H9 (cell line): ENCODE measurements around the gene PMM2. TPM values are rescaled to one million over a fixed set of nuclear protein-coding genes. Genes with fewer than 3 reads are reported as not detected.
"Not testable (repeated sequence)": the region's sequence is repeated elsewhere in the genome, so short reads cannot be mapped to it uniquely, and the experiment has no call there.

Experiments used
- DNase-seq: peaks from one replicate; pipeline ENCODE4 v3.0.0-alpha.2; 2017
- H2AFZ ChIP-seq: one replicate; pipeline ENCODE4 v1.6.1; 2013; ENCODE audit warnings: mild to moderate bottlenecking, low read length, control low read depth, moderate library complexity
- H2AK5ac ChIP-seq: 2 replicates; pipeline ENCODE4 v1.6.1; 2013; ENCODE audit warnings: low read length, control low read depth, mixed read lengths; ENCODE audit not compliant: insufficient read length
- H2BK120ac ChIP-seq: one replicate; pipeline ENCODE4 v1.6.1; 2013; ENCODE audit warnings: low read depth, mild to moderate bottlenecking, low read length, control low read depth, inconsistent platforms; ENCODE audit not compliant: poor library complexity, severe bottlenecking
- H2BK12ac ChIP-seq: 2 replicates; pipeline ENCODE4 v1.6.1; 2013; ENCODE audit warnings: low read length, control low read depth, mixed read lengths, low read depth; ENCODE audit not compliant: insufficient read length
- H2BK15ac ChIP-seq: 2 replicates; pipeline ENCODE4 v1.6.1; 2013; ENCODE audit warnings: low read depth, low read length, control low read depth
- H2BK20ac ChIP-seq: one replicate; pipeline ENCODE4 v1.6.1; 2013; ENCODE audit warnings: low read depth, mild to moderate bottlenecking, low read length, control low read depth, inconsistent platforms; ENCODE audit not compliant: poor library complexity, severe bottlenecking
- H2BK5ac ChIP-seq: 2 replicates; pipeline ENCODE4 v1.6.1; 2013; ENCODE audit warnings: low read length, control low read depth, mixed read lengths; ENCODE audit not compliant: insufficient read length
- H3K14ac ChIP-seq: 2 replicates; pipeline ENCODE4 v1.6.1; 2013; ENCODE audit warnings: low read length, control low read depth; ENCODE audit not compliant: insufficient read depth
- H3K18ac ChIP-seq: 2 replicates; pipeline ENCODE4 v1.6.1; 2013; ENCODE audit warnings: low read depth, mild to moderate bottlenecking, mixed read lengths, low read length, control low read depth; ENCODE audit not compliant: insufficient read length
- H3K23ac ChIP-seq: 2 replicates; pipeline ENCODE4 v1.6.1; 2013; ENCODE audit warnings: low read length, control low read depth, mixed read lengths, low read depth; ENCODE audit not compliant: insufficient read length
- H3K23me2 ChIP-seq: 2 replicates; pipeline ENCODE4 v1.6.1; 2013; ENCODE audit warnings: low read depth, mild to moderate bottlenecking, mixed read lengths, low read length, control low read depth; ENCODE audit not compliant: insufficient read length, poor library complexity, severe bottlenecking
- H3K27ac ChIP-seq: 2 replicates; pipeline ENCODE4 v1.5.1; 2013; ENCODE audit warnings: low read length, control low read depth, mixed read lengths, low read depth; ENCODE audit not compliant: insufficient read length
- H3K27me3 ChIP-seq: 2 replicates; pipeline ENCODE4 v1.6.1; 2013; ENCODE audit warnings: low read length, control low read depth, inconsistent platforms; ENCODE audit not compliant: insufficient read depth
- H3K4ac ChIP-seq: 2 replicates; pipeline ENCODE4 v1.6.1; 2013; ENCODE audit warnings: low read depth, mild to moderate bottlenecking, control low read depth, inconsistent platforms, low read length, moderate library complexity
- H3K4me1 ChIP-seq: 2 replicates; pipeline ENCODE4 v1.6.1; 2013; ENCODE audit warnings: low read length, control low read depth, inconsistent platforms; ENCODE audit not compliant: insufficient read depth
- H3K4me2 ChIP-seq: 2 replicates; pipeline ENCODE4 v1.6.1; 2013; ENCODE audit warnings: low read length, control low read depth, mixed read lengths; ENCODE audit not compliant: insufficient read length, insufficient read depth
- H3K56ac ChIP-seq: 2 replicates; pipeline ENCODE4 v1.6.1; 2013; ENCODE audit warnings: low read depth, mild to moderate bottlenecking, mixed read lengths, low read length, control low read depth; ENCODE audit not compliant: insufficient read length
- H3K79me1 ChIP-seq: 2 replicates; pipeline ENCODE4 v1.6.1; 2013; ENCODE audit warnings: low read depth, mild to moderate bottlenecking, moderate library complexity, low read length, control low read depth, inconsistent platforms; ENCODE audit not compliant: insufficient read depth, poor library complexity, severe bottlenecking
- H3K79me2 ChIP-seq: 2 replicates; pipeline ENCODE4 v1.6.1; 2013; ENCODE audit warnings: low read length, control low read depth, inconsistent platforms; ENCODE audit not compliant: insufficient read depth
- H3K9ac ChIP-seq: 2 replicates; pipeline ENCODE4 v1.6.1; 2013; ENCODE audit warnings: low read length, control low read depth, mixed read lengths; ENCODE audit not compliant: insufficient read length; ENCODE audit errors: extremely low read depth
- H3K9me3 ChIP-seq: one replicate; pipeline ENCODE4 v1.6.1; 2013; ENCODE audit warnings: low read depth, low read length, inconsistent platforms; ENCODE audit not compliant: control insufficient read depth
- H3T11ph ChIP-seq: one replicate; pipeline ENCODE4 v1.6.1; 2013; ENCODE audit warnings: mild to moderate bottlenecking, low read length, control low read depth, inconsistent platforms
- H4K20me1 ChIP-seq: one replicate; pipeline ENCODE4 v1.6.1; 2013; ENCODE audit not compliant: control insufficient read depth, insufficient read length, insufficient read depth
- H4K5ac ChIP-seq: 2 replicates; pipeline ENCODE4 v1.6.1; 2013; ENCODE audit warnings: low read depth, mild to moderate bottlenecking, mixed read lengths, low read length, control low read depth; ENCODE audit not compliant: insufficient read length
- H4K8ac ChIP-seq: replicated peaks from 2 replicates; pipeline ENCODE4 v1.6.1; 2013; ENCODE audit warnings: low read length, control low read depth, mixed read lengths, low read depth; ENCODE audit not compliant: insufficient read length
- H4K91ac ChIP-seq: 2 replicates; pipeline ENCODE4 v1.6.1; 2013; ENCODE audit warnings: low read depth, mild to moderate bottlenecking, moderate library complexity, mixed read lengths, low read length, control low read depth; ENCODE audit not compliant: insufficient read length
- H3K27ac Mint-ChIP-seq, 3 experiments: 2 replicates in 2 of 3; 3 replicates in 1 of 3; pipeline ENCODE4 v1.8.0; 2020 to 2021; ENCODE audit warnings: mixed read lengths in 3 of 3, mild to moderate bottlenecking in 1 of 3, moderate library complexity in 1 of 3
- H3K27me3 Mint-ChIP-seq: 2 replicates; pipeline ENCODE4 v1.8.0; 2021; ENCODE audit warnings: low read depth, mild to moderate bottlenecking, moderate library complexity, mixed read lengths
- H3K36me3 Mint-ChIP-seq, 3 experiments: 2 replicates in 2 of 3; 3 replicates in 1 of 3; pipeline ENCODE4 v1.8.0; 2020 to 2021; ENCODE audit warnings: low read depth in 3 of 3, mixed read lengths in 3 of 3; ENCODE audit not compliant: insufficient read depth in 1 of 3
- H3K4me1 Mint-ChIP-seq, 2 experiments: 2 replicates each; pipeline ENCODE4 v1.8.0; 2020; ENCODE audit warnings: mixed read lengths in 2 of 2
- H3K4me3 Mint-ChIP-seq, 2 experiments: 2 replicates in 1 of 2; 3 replicates in 1 of 2; pipeline ENCODE4 v1.8.0; 2020 to 2021; ENCODE audit warnings: mild to moderate bottlenecking in 2 of 2, mixed read lengths in 2 of 2, moderate library complexity in 1 of 2
- H3K9me3 Mint-ChIP-seq, 2 experiments: 2 replicates in 1 of 2; 3 replicates in 1 of 2; pipeline ENCODE4 v1.8.0; 2020; ENCODE audit warnings: mild to moderate bottlenecking in 2 of 2, mixed read lengths in 2 of 2, moderate library complexity in 1 of 2
- CTCF ChIP-seq: fragments of 200-600 bp; sonication (generic); conservative IDR thresholded peaks from 3 replicates; pipeline ENCODE4 v1.8.0; 2021; ENCODE audit warnings: antibody characterized with exemption, mild to moderate bottlenecking
- WGBS: extraction: QIAGEN DNeasy Blood & Tissue Kit; methylation state at CpG from one replicate; pipeline ENCODE4 v1.1.7; 2013; ENCODE audit warnings: missing lambda C conversion rate, low lambda C conversion rate, mixed read lengths; ENCODE audit not compliant: insufficient read length; ENCODE audit errors: extremely low coverage; 5-methylcytosine and 5-hydroxymethylcytosine counted together
- total RNA-seq: library from RNA; stranded (reverse); gene quantifications from 2 replicates; pipeline ENCODE4 v1.2.1, GENCODE V29; 2021

The PMM2 gene
- total RNA-seq, 1 experiment from 2014 or later: 82.7 TPM

- no peaks in the 10 kb centered on the region for H3K9me3 ChIP-seq
- H3K4ac ChIP-seq: no peak overlapping the region; the same call in 1 of the 2 replicates
- H3K23me2 ChIP-seq: no peaks in the 10 kb centered on the region
- no peaks in the 10 kb centered on the region for H3K27me3 Mint-ChIP-seq
- H3K23ac ChIP-seq: no peak overlapping the region
- TF ChIP-seq CTCF: no peak
- peak overlapping the region; percentile 88 for H3K27ac ChIP-seq
- H4K8ac ChIP-seq: no peak overlapping the region
- no CpG with 5 or more reads among the region's 16 CpGs for WGBS
- no peak overlapping the region for H3T11ph ChIP-seq
- H2BK20ac ChIP-seq: no peak overlapping the region
- H3K56ac ChIP-seq: no peak overlapping the region
- no peak overlapping the region for H2AK5ac ChIP-seq
- H4K5ac ChIP-seq: no peak overlapping the region
- H2AFZ ChIP-seq: no peak overlapping the region
- no peaks in the 10 kb centered on the region for H3K9me3 Mint-ChIP-seq
- H3K27ac Mint-ChIP-seq: peak overlapping the region; percentile 99 to 100 (median 99)
- no peak overlapping the region for H2BK5ac ChIP-seq
- no peaks in the 10 kb centered on the region for H3K79me2 ChIP-seq
- H3K4me3 Mint-ChIP-seq: peak overlapping the region; percentile 46 to 67
- DNase-seq: no peak
- H3K36me3 Mint-ChIP-seq: peaks cover 16 to 38% (median 26%) of the 10 kb centered on the region in 3 experiments; a peak in 6 of 7 replicates
- H3K18ac ChIP-seq: peak overlapping the region; percentile 89
- H2BK15ac ChIP-seq: no peak overlapping the region
- H4K20me1 ChIP-seq: no peaks in the 10 kb centered on the region
- H3K79me1 ChIP-seq: no peaks in the 10 kb centered on the region
- H2BK12ac ChIP-seq: peak overlapping the region; percentile 26
- H2BK120ac ChIP-seq: no peak overlapping the region
- H3K4me1 Mint-ChIP-seq: peaks cover 57 to 59% of the 10 kb centered on the region in 2 experiments
- H3K14ac ChIP-seq: peak overlapping the region; percentile 78; the same call in 1 of the 2 replicates
- peaks cover 17% of the 10 kb centered on the region for H3K4me1 ChIP-seq
- H4K91ac ChIP-seq: peak overlapping the region; percentile 58
- H3K9ac ChIP-seq: no peak overlapping the region
- no peaks in the 10 kb centered on the region for H3K27me3 ChIP-seq
- no peak overlapping the region for H3K4me2 ChIP-seq
Measured at GRCh38 chr16:8832717-8833105, 35.1 kb downstream of the PMM2 start.

- H3K9me3 ChIP-seq, H3K4me3 Mint-ChIP-seq, H3K56ac ChIP-seq, H4K8ac ChIP-seq, H3K27ac ChIP-seq, H4K5ac ChIP-seq, H4K91ac ChIP-seq, H3K79me2 ChIP-seq, DNase-seq, H2BK20ac ChIP-seq, H3K14ac ChIP-seq, H3K9ac ChIP-seq, H4K20me1 ChIP-seq, H3K79me1 ChIP-seq, H3K23me2 ChIP-seq, H3K27me3 ChIP-seq, H3K4ac ChIP-seq, H3K4me2 ChIP-seq, H3K9me3 Mint-ChIP-seq, H2AFZ ChIP-seq, H2AK5ac ChIP-seq, H2BK5ac ChIP-seq, H2BK15ac ChIP-seq, H3K18ac ChIP-seq, H2BK12ac ChIP-seq, H2BK120ac ChIP-seq, H3K36me3 Mint-ChIP-seq, H3T11ph ChIP-seq, H3K23ac ChIP-seq, H3K27me3 Mint-ChIP-seq, H3K27ac Mint-ChIP-seq, H3K4me1 ChIP-seq: not testable (repeated sequence)
- peaks cover 23% of the 10 kb centered on the region in 2 experiments for H3K4me1 Mint-ChIP-seq
- no CpG with 5 or more reads among the region's 7 CpGs for WGBS
Measured at GRCh38 chr16:8836797-8837196, 39.2 kb downstream of the PMM2 start.
